IPS-18a (cell line): Measurements from ENCODE around the gene ZNF414.

Experiments used
- H3K27ac ChIP-seq: one replicate; pipeline ENCODE4 v1.5.1; 2013; ENCODE audit warnings: low read length
- H3K27me3 ChIP-seq: one replicate; pipeline ENCODE4 v1.6.1; 2013; ENCODE audit warnings: mild to moderate bottlenecking, low read length; ENCODE audit not compliant: control insufficient read depth, insufficient read depth
- H3K36me3 ChIP-seq: one replicate; pipeline ENCODE4 v1.6.1; 2013; ENCODE audit warnings: low read depth, low read length; ENCODE audit not compliant: control insufficient read depth
- H3K4me1 ChIP-seq: one replicate; pipeline ENCODE4 v1.6.1; 2013; ENCODE audit warnings: low read depth, low read length; ENCODE audit not compliant: control insufficient read depth
- H3K4me3 ChIP-seq: one replicate; pipeline ENCODE4 v1.5.1; 2013; ENCODE audit warnings: low read length
- H3K9ac ChIP-seq: one replicate; pipeline ENCODE4 v1.6.1; 2013; ENCODE audit warnings: mild to moderate bottlenecking, low read length, moderate library complexity
- H3K9me3 ChIP-seq: one replicate; pipeline ENCODE4 v1.6.1; 2013; ENCODE audit warnings: low read depth, low read length; ENCODE audit not compliant: control insufficient read depth

The ZNF414 gene

GRCh38 chr19:8475005-8475404 is 39.0 kb downstream of the ZNF414 start:
- no peak overlapping the region for H3K27ac ChIP-seq
- H3K9ac ChIP-seq: no peak overlapping the region
- H3K4me3 ChIP-seq: no peak overlapping the region
- no peaks in the 10 kb centered on the region for H3K9me3 ChIP-seq
- no peaks in the 10 kb centered on the region for H3K27me3 ChIP-seq
- H3K36me3 ChIP-seq: peaks cover 86% of the 10 kb centered on the region
- H3K4me1 ChIP-seq: no peaks in the 10 kb centered on the region

GRCh38 chr19:8473648-8474476 is 40.1 kb downstream of the ZNF414 start:
- Histone ChIP-seq H3K27ac (no peak overlapping the region), H3K9ac (no peak overlapping the region), H3K36me3 (peaks cover 93% of the 10 kb centered on the region), H3K4me3 (no peak overlapping the region), H3K27me3 (no peaks in the 10 kb centered on the region), H3K9me3 (no peaks in the 10 kb centered on the region), H3K4me1 (no peaks in the 10 kb centered on the region)

- H3K9me3 ChIP-seq: no peaks in the 10 kb centered on the region
- H3K9ac ChIP-seq: no peak overlapping the region
- H3K27me3 ChIP-seq: no peaks in the 10 kb centered on the region
- peaks cover 95% of the 10 kb centered on the region for H3K36me3 ChIP-seq
- no peaks in the 10 kb centered on the region for H3K4me1 ChIP-seq
- no peak overlapping the region for H3K27ac ChIP-seq
- H3K4me3 ChIP-seq: no peak overlapping the region
Measured at GRCh38 chr19:8469613-8470368, 44.2 kb downstream of the ZNF414 start.

- Histone ChIP-seq H3K27me3 (no peaks in the 10 kb centered on the region), H3K4me3 (no peak overlapping the region), H3K9me3 (no peaks in the 10 kb centered on the region), H3K4me1 (no peaks in the 10 kb centered on the region), H3K27ac (no peak overlapping the region), H3K36me3 (peaks cover 94% of the 10 kb centered on the region), H3K9ac (no peak overlapping the region)
Measured at GRCh38 chr19:8468761-8469373, 45.1 kb downstream of the ZNF414 start.

GRCh38 chr19:8468124-8468523 is 45.8 kb downstream of the ZNF414 start:
- no peak overlapping the region for H3K4me3 ChIP-seq
- H3K27me3 ChIP-seq: no peaks in the 10 kb centered on the region
- no peak overlapping the region for H3K27ac ChIP-seq
- H3K9me3 ChIP-seq: no peaks in the 10 kb centered on the region
- peaks cover 97% of the 10 kb centered on the region for H3K36me3 ChIP-seq
- H3K9ac ChIP-seq: no peak overlapping the region
- H3K4me1 ChIP-seq: no peaks in the 10 kb centered on the region

GRCh38 chr19:8466018-8466417 is 47.9 kb downstream of the ZNF414 start:
- Histone ChIP-seq H3K27me3 (no peaks in the 10 kb centered on the region), H3K27ac (no peak overlapping the region), H3K4me3 (no peak overlapping the region), H3K4me1 (no peaks in the 10 kb centered on the region), H3K9ac (no peak overlapping the region), H3K36me3 (peaks cover 96% of the 10 kb centered on the region), H3K9me3 (no peaks in the 10 kb centered on the region)

GRCh38 chr19:8463365-8463764 is 50.6 kb downstream of the ZNF414 start:
- H3K36me3 ChIP-seq: peaks cover 89% of the 10 kb centered on the region
- no peak overlapping the region for H3K27ac ChIP-seq

GRCh38 chr19:8462571-8462970 is 51.4 kb downstream of the ZNF414 start:
- Histone ChIP-seq H3K27ac (no peak overlapping the region), H3K36me3 (peaks cover 87% of the 10 kb centered on the region), H3K4me3 (no peak overlapping the region), H3K9ac (no peak overlapping the region), H3K9me3 (no peaks in the 10 kb centered on the region), H3K27me3 (no peaks in the 10 kb centered on the region), H3K4me1 (peaks cover 16% of the 10 kb centered on the region)

More at GRCh38 chr19:8463365-8463764, 50.6 kb downstream of the ZNF414 start:
- H3K9ac ChIP-seq: no peak overlapping the region
- no peaks in the 10 kb centered on the region for H3K9me3 ChIP-seq
- H3K27me3 ChIP-seq: no peaks in the 10 kb centered on the region
- no peak overlapping the region for H3K4me3 ChIP-seq
- H3K4me1 ChIP-seq: peaks cover 9% of the 10 kb centered on the region

- Histone ChIP-seq H3K27ac (no peak overlapping the region), H3K9me3 (no peaks in the 10 kb centered on the region), H3K36me3 (peaks cover 87% of the 10 kb centered on the region), H3K4me3 (no peak overlapping the region), H3K9ac (no peak overlapping the region), H3K27me3 (no peaks in the 10 kb centered on the region), H3K4me1 (peaks cover 22% of the 10 kb centered on the region)
Measured at GRCh38 chr19:8461891-8462290, 52.1 kb downstream of the ZNF414 start.

- no peaks in the 10 kb centered on the region for H3K27me3 ChIP-seq
- no peak overlapping the region for H3K27ac ChIP-seq
- no peak overlapping the region for H3K9ac ChIP-seq
- no peak overlapping the region for H3K4me3 ChIP-seq
- H3K4me1 ChIP-seq: peaks cover 25% of the 10 kb centered on the region
- H3K9me3 ChIP-seq: no peaks in the 10 kb centered on the region
- peaks cover 87% of the 10 kb centered on the region for H3K36me3 ChIP-seq
Measured at GRCh38 chr19:8461376-8461775, 52.6 kb downstream of the ZNF414 start.

GRCh38 chr19:8460516-8461298 is 53.3 kb downstream of the ZNF414 start:
- no peak overlapping the region for H3K27ac ChIP-seq
- peaks cover 87% of the 10 kb centered on the region for H3K36me3 ChIP-seq
- H3K9me3 ChIP-seq: no peaks in the 10 kb centered on the region
- peaks cover 25% of the 10 kb centered on the region for H3K4me1 ChIP-seq
- no peak overlapping the region for H3K9ac ChIP-seq
- H3K27me3 ChIP-seq: no peaks in the 10 kb centered on the region
- H3K4me3 ChIP-seq: no peak overlapping the region
